ENCODE data around the gene GABBR2. TPM values are rescaled to one million over a fixed set of nuclear protein-coding genes. Genes with fewer than 3 reads are reported as not detected.

The GABBR2 gene
- total and polyA plus RNA-seq, 2 of the 8 experiments (the other 6 are each of a cell fraction or from before 2014, with no cell fraction given): 0.50 to 1.2 TPM

DNA sequence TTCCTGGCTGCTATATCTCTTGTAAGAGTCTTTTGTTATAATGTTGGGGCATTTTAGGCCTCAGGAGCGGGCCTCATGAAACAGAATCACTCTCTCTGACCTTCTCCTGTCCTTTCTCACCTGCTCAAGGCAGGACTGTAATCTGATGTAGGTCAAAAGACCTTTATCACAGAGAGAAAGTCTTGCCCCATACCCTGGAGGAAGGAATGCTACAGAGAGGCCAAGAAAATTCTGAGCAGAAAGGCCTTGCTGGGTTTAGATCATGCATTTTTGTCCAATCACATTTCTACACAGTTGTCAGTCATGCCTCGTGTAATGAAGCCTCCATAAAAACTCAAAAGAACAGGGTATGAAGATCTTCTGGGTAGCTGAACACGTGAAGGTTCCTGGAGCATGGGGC is 408.1 kb downstream of the GABBR2 start:
- Histone ChIP-seq H3K56ac (replicated peaks; ENCODE audit: insufficient read length, low read depth, low read length) (no peak overlapping the region), H2BK12ac (ENCODE audit: low read depth, low read length) (no peak overlapping the region), H2BK15ac (ENCODE audit: low read length) (no peak overlapping the region), H3K4me3 (ENCODE audit: extremely low read depth in 1 of 4, insufficient read depth in 2 of 4, low read depth in 3 of 4, low read length in 4 of 4) (no peak overlapping the region), H3K9me3 (ENCODE audit: insufficient read depth in 2 of 2, low read depth in 1 of 2, low read length in 1 of 2) (no peaks in the 10 kb centered on the region), H4K91ac (replicated peaks; ENCODE audit: insufficient read length, low read length) (no peak overlapping the region), H3K23ac (ENCODE audit: insufficient read length) (no peak overlapping the region), H3K27me3 (replicated peaks in 1 of 4; ENCODE audit: control insufficient read depth in 3 of 4, extremely low read depth in 1 of 4, insufficient read depth in 3 of 4, low read length in 3 of 4) (no peaks in the 10 kb centered on the region), H2AFZ (ENCODE audit: low read length) (no peak overlapping the region), H3K9ac (replicated peaks in 1 of 4; ENCODE audit: extremely low read depth in 1 of 4, low read depth in 3 of 4, low read length in 3 of 4) (no peak overlapping the region), H3K4me2 (ENCODE audit: insufficient read depth in 1 of 2, low read depth in 2 of 2, low read length in 2 of 2) (no peak overlapping the region), H3K23me2 (ENCODE audit: low read depth, low read length) (no peaks in the 10 kb centered on the region), H4K8ac (ENCODE audit: extremely low read depth, insufficient read depth, low read length) (no peak overlapping the region; the same call in 1 of the 2 replicates), H3K36me3 (ENCODE audit: control insufficient read depth in 2 of 4, insufficient read depth in 4 of 4, low read length in 3 of 4) (no peaks in the 10 kb centered on the region), H3K4me1 (replicated peaks in 1 of 4; ENCODE audit: control insufficient read depth in 3 of 4, insufficient read depth in 4 of 4, low read length in 3 of 4) (no peaks in the 10 kb centered on the region; a peak in 1 of 7 replicates), H2AK5ac (ENCODE audit: low read depth, low read length) (no peak overlapping the region), H2BK20ac (ENCODE audit: low read length) (no peak overlapping the region), H3K27ac (ENCODE audit: low read depth, low read length) (no peak overlapping the region), H3K4ac (replicated peaks; ENCODE audit: insufficient read length, low read depth, low read length) (no peak overlapping the region), H4K20me1 (replicated peaks in 1 of 2; ENCODE audit: control insufficient read depth in 1 of 2, insufficient read depth in 2 of 2, low read length in 2 of 2) (no peaks in the 10 kb centered on the region), H3K79me1 (ENCODE audit: low read depth, low read length) (no peaks in the 10 kb centered on the region), H4K5ac (ENCODE audit: insufficient read length, low read depth, low read length) (no peak overlapping the region), H2BK120ac (replicated peaks; ENCODE audit: low read depth, low read length) (no peak overlapping the region), H3K79me2 (ENCODE audit: control insufficient read depth in 1 of 2, insufficient read depth in 2 of 2, low read length in 2 of 2) (no peaks in the 10 kb centered on the region), H3K14ac (ENCODE audit: insufficient read length) (no peak overlapping the region), H3K18ac (ENCODE audit: extremely low read depth, low read length) (no peak overlapping the region), H2BK5ac (ENCODE audit: low read depth, low read length) (no peak overlapping the region)
- ChIA-PET POLR2A (ENCODE audit: partially characterized antibody) (no interaction called here), CTCF (ENCODE audit: partially characterized antibody) (interaction anchor here (0.9 to 1.3 kb wide), 2 partner anchors 9 to 12 kb away, joined by 4 read pairs; no protein-coding TSS in a partner anchor)
- FAIRE-seq: no peak
- WGBS, 2 experiments (ENCODE audit: extremely low coverage in 1 of 2, insufficient coverage in 1 of 2, insufficient read length in 1 of 2, insufficient replicate concordance in 2 of 2, low coverage in 1 of 2, low lambda C conversion rate in 2 of 2, missing lambda C conversion rate in 1 of 2): 85% methylated on average over 3 of the region's 3 CpGs; no CpG with 5 or more reads in 1 of the 2 experiments
- DNase-seq (ENCODE audit: low read depth in 1 of 2, low spot score in 2 of 2): no peak
- TF ChIP-seq KDM5A (IDR thresholded peaks at IDR 0.05; ENCODE audit: low read length) (no peak), SUZ12 (IDR thresholded peaks at IDR 0.05; ENCODE audit: low read length) (no peak), SP4 (IDR thresholded peaks at IDR 0.05; ENCODE audit: low read length) (no peak), TCF12 (IDR thresholded peaks at IDR 0.05; ENCODE audit: low read depth, low read length) (no peak), HDAC2 (IDR thresholded peaks at IDR 0.05; ENCODE audit: borderline replicate concordance in 1 of 2, low read depth in 2 of 2, low read length in 2 of 2) (no peak), ZNF274 (IDR thresholded peaks at IDR 0.05; ENCODE audit: borderline replicate concordance, extremely low read depth, low read length) (no peak)
- TF ChIP-seq, protein P1, sequence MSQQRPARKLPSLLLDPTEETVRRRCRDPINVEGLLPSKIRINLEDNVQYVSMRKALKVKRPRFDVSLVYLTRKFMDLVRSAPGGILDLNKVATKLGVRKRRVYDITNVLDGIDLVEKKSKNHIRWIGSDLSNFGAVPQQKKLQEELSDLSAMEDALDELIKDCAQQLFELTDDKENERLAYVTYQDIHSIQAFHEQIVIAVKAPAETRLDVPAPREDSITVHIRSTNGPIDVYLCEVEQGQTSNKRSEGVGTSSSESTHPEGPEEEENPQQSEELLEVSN (IDR thresholded peaks at IDR 0.05): no peak

All from H1 (cell line).